GM12874 (cell line): ENCODE measurements around the gene RIN3.

Experiments
- CTCF ChIP-seq: IDR thresholded peaks from 2 replicates; pipeline ENCODE4 v1.5.1; 2011; ENCODE audit warnings: low read depth, mild to moderate bottlenecking, control low read depth, low read length, moderate library complexity; ENCODE audit not compliant: insufficient read depth

Gene RIN3

GRCh38 chr14:92719890-92720323 is 206.3 kb downstream of the RIN3 start:
- TF ChIP-seq CTCF = no peak

- no peak for TF ChIP-seq CTCF
Observed at GRCh38 chr14:92724516-92725340, 211.1 kb downstream of the RIN3 start.

GRCh38 chr14:92726135-92726932 is 212.8 kb downstream of the RIN3 start:
- no peak for TF ChIP-seq CTCF

- no peak for TF ChIP-seq CTCF
Observed at GRCh38 chr14:92726933-92727262, 213.3 kb downstream of the RIN3 start.

- no peak for TF ChIP-seq CTCF
Observed at GRCh38 chr14:92728759-92729364, 215.3 kb downstream of the RIN3 start.

GRCh38 chr14:92729634-92730358 is 216.2 kb downstream of the RIN3 start:
- no peak for TF ChIP-seq CTCF
